GM18909 (cell line): ENCODE results near the gene TRIM8.
A peak's percentile ranks its signal among the peaks of the same experiment; 100 is the strongest.

Experiments
- ATAC-seq: cut with Tn5 transposase; IDR thresholded peaks from one replicate; pipeline ENCODE4 v1.9.1; 2021; ENCODE audit warnings: mild to moderate bottlenecking; ENCODE audit not compliant: unreplicated experiment, poor library complexity

The TRIM8 gene

GRCh38 chr10:102648269-102648888, 4.1 kb downstream of the TRIM8 start:
- ATAC-seq: no peak

GRCh38 chr10:102648889-102649796, 4.9 kb downstream of the TRIM8 start:
- no peak for ATAC-seq

- no peak for ATAC-seq
These were observed 5.7 kb downstream of the TRIM8 start for GRCh38 chr10:102649797-102650654.

GRCh38 chr10:102650655-102651454, 6.6 kb downstream of the TRIM8 start:
- ATAC-seq: no peak

GRCh38 chr10:102651455-102652169, 7.3 kb downstream of the TRIM8 start:
- no peak for ATAC-seq

- peak; percentile 47 for ATAC-seq
These were observed 8.1 kb downstream of the TRIM8 start for GRCh38 chr10:102652170-102652916.

- no peak for ATAC-seq
These were observed 8.8 kb downstream of the TRIM8 start for GRCh38 chr10:102653060-102653459.

GRCh38 chr10:102654566-102654965, 10.3 kb downstream of the TRIM8 start:
- ATAC-seq: no peak

GRCh38 chr10:102654969-102655368, 10.7 kb downstream of the TRIM8 start:
- no peak for ATAC-seq

- ATAC-seq: no peak
These were observed 11.7 kb downstream of the TRIM8 start for GRCh38 chr10:102656026-102656425.

GRCh38 chr10:102656791-102657371, 12.6 kb downstream of the TRIM8 start:
- ATAC-seq: no peak

- no peak for ATAC-seq
These were observed 13.2 kb downstream of the TRIM8 start for GRCh38 chr10:102657451-102657850.

GRCh38 chr10:102657984-102658724, 13.9 kb downstream of the TRIM8 start:
- ATAC-seq: no peak

GRCh38 chr10:102658802-102659201, 14.5 kb downstream of the TRIM8 start:
- ATAC-seq: no peak

- peak; percentile 74 for ATAC-seq
These were observed 16.8 kb downstream of the TRIM8 start for GRCh38 chr10:102660888-102661657.

- peak; percentile 30 for ATAC-seq
These were observed 17.4 kb downstream of the TRIM8 start for GRCh38 chr10:102661658-102662028.
